GM18511 (cell line): ENCODE results near the gene TRAF5.
A peak's percentile ranks its signal among the peaks of the same experiment; 100 is the strongest.
"Not testable (repeated sequence)": the region's sequence is repeated elsewhere in the genome, so short reads cannot be mapped to it uniquely, and the experiment has no call there.

Experiments
- ATAC-seq: cut with Tn5 transposase; IDR thresholded peaks from one replicate; pipeline ENCODE4 v1.9.1; 2021; ENCODE audit warnings: mild to moderate bottlenecking, moderate library complexity; ENCODE audit not compliant: unreplicated experiment

TRAF5 gene

DNA sequence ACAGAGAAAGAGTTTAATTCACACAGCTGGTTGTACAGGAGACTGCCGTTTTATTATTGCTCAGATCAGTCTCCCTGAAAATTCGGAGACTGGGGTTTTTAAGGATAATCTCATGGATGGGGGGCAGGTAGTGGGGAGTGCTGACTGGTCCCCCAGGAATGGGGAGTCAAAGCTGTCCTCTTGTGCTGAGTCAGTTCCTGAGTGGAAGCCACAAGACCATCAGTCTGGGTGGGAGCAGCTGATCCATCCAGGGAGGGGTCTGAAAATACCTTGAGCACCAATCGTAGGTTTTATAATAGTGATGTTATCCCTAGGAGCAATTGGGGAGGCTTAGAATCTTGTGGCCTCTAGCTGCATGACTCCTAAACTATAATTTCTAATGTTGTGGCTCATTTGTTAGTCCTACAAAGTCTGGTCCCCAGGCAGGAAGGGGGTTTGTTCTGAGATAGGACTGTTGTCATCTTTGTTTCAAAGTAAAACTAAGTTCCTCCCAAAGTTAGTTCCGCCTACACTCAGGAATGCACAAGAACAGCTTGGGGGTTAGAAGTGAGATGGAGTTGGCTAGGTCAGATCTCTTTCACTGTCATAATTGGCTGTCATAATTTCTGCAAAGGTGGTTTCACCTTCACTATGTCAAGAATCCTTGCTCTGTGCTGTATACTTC, 50.3 kb downstream of the TRAF5 start:
- no peak for ATAC-seq

DNA sequence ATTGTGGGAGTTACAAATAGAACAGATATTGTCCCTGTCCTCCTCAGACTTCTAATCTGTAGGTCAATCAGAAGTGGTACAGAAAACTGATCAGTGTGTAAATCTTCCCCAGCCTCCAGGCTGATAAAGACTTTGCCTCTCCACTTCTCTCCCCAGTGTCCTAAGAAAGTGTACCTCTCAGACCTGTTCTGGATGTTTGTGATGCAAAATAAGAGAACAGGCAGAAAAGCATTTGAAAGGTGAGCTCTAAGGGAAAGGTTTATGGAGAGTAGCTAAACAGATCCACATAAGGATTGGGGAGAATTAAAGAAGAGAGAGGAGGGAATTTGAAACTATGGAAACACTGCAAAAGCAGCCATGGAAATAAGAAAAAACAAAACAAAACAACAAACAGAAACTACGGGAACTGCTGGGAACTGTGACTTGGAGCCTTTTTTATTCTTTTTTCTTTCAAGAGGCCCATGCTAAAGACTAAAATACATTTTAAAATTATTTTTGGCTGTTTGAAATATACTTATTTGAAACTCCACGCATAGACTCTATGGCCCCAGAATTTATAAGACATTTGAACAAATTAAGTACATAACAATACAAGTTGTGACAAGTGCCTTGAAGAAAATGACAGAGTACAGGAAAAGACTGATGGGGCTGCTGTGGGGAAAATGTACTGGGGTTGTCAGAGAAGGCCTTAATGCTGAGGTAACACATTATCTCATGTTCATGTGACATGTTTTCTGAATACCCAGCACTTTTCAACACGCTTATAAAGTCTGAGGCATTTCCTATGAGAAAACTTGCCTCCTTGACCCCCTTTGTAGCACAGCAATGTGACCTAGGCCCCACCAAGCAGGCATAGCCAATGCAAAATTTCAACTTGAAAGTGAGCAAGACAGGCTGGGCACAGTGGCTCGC, 51.2 kb downstream of the TRAF5 start:
- ATAC-seq, result no peak

DNA sequence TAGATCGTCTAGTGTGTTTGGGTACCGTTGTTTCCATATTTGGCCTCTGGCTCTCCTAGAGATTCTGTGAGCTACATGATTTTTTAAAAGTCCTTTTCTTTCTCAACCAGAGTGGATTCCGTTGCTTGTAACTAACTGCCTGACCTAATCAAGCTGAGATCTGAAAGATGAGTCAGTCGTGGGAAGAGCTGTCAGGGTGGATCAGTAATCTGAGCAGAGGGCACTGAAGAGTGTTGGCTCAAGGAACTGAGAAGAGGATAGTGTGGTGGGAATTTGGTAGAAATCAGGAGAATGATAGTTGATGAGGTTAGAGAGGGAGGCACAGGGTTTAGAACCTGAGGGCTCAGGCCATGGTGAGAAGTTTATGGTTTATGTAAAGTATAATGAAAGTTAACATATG, 52.2 kb downstream of the TRAF5 start:
- no peak for ATAC-seq

DNA sequence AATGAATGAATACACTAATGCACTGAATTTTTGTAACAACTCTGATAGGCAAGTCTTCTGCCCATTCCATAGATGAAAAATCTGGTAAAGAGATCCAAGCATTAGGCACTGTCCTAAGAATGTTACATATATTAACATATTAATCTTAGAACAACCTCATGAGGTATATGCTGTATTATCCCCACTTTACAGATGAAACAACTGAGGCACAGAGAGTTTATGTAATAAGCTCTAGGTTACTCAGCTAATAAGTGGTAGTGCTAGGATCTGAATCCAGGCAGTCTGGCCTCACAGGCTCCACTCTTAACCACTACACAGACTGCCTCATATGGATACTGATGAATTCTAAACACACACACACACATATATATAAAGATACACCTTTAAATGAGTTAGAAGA, 52.8 kb downstream of the TRAF5 start:
- ATAC-seq, result no peak

DNA sequence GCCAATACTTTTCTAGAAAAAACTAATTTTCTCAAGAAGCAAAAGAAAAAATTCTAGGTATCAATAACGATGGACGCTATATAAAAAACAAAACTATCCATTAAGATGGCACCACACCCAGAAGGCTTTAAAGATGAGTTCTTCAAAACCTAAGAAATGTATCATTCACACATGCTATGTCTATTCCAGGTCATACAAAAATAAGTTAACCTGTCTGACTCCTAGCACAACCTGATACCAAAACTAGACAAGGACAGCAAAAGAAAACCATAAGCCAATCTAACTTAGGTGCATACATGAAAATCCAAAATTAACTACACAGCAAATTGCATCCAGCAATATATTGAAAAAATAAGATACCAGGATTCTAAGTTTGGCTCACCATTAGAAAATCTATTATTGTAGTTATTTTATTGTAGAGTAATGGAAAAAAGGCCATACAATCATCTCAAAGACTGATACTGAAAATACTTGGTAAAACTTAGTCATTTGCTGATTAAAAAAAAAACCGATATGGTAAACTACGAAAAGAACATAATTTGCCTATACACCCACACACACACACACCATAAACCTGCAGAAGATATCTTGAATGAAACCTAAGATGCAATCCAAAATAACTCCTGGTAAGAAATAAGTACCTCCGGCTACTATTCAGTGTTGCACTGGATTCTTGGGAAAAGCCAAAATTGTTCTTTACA, 55.0 kb downstream of the TRAF5 start:
- ATAC-seq, result no peak

DNA sequence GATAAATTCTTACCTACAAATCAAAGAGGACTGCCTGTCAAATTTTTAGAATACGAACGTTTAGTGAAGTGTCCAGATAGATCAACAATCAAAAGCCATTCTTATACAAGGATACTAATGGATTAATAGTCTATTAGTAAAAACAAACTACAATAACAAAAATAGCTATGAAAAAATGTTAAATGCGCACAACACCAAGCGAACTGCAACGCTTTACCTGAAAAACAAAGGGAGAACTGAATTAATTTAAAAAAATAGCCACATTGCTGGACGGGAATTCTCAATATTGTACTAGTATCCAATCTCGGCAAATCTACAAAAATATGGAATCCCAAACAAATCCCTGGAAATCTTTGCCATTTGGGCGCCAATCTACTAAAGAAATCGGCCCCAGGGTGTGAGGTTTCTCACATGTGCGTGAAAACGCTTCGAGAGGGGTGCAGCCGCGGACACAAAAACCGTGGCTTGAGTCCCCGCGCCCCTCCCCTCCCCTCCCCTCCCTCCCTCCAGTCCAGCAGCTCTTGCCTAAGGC, 55.6 kb downstream of the TRAF5 start:
- no peak for ATAC-seq

DNA sequence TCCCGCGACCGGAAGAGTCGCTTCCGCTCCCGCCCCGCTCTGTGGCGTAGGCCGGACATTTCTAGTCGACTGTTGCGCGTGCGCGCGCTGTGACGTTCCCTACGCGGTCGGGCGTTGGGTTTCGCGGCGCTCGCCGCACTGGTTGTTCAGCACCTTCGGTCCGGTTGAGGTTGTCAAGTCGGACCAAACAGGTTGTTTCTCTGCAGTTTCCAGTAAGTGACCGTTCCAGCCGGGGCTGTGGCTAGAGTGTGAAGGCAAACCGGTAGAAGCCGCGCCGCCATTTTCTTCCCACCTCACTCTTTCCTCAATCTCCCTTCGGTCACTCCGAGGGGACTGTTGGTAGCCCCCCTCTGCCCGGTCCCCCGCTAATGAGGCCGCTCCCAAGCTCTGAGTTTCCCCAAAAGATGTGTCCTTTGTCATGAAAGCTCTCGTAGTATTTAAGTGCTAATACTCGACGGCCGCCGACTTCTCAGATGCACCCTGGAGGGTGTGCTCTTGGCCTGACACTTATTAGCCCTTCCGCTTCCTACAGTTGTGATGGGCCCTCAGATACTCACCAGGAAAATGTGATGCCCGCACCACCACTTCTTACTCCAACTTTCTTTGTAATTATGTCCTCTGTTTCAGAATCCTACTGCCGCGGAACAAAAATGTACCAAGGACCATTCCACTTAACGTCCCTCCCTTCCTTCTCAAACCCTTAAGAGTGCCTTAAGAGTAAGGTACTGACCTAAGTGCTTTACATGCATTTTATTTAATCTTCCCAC, 56.3 kb downstream of the TRAF5 start:
- peak; percentile 97 for ATAC-seq

DNA sequence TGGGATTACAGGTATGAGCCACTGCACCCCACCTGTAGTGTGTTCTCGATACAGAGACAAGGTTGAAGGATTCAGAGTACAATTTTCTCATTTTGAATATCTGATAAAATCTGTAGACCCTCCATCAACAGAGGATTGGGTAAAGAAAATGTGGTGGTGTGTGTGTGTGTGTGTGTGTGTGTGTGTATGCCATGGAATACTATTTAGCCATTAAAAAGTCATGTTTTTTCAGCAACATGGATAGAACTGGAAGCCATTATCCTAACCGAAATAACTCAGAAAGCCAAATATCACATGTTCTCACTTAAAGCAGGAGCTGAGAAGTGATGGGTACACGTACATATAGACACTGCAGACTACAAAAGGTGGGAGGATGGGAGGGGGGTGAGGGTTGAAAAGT, 57.9 kb downstream of the TRAF5 start:
- ATAC-seq, result no peak

DNA sequence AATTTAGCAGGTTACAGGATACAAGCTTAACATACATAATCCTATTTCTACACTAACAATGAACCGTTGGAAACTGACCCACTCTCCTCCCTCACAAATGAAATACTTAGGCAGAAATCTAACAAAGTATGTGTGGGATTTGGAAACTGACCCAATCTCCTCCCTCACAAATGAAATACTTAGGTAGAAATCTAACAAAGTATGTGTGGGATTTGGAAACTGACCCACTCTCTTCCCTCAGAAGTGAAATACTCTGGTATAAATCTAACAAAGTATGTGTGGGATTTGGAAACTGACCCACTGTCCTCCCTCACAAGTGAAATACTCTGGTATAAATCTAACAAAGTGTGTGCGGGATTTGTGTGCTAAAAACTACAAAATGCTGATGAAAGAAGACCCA, 60.3 kb downstream of the TRAF5 start:
- no peak for ATAC-seq

DNA sequence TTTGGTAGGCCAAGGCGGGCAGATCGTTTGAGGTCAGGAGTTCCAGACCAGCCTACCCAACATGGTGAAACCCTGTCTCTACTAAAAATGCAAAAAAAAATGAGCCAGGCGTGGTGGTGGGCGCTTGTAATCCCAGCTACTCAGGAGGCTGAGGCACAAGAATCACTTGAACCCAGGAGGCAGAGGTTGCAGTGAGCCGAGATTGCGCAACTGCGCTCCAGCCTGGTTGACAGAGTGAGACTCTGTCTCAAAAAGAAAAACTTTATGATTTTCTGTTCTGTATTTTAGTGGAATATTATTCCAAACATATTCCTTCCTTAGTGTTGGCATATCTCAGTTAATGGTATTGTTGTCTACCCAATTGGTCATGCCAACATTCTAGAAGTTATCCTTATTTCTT, 64.2 kb downstream of the TRAF5 start:
- not testable (repeated sequence) for ATAC-seq

DNA sequence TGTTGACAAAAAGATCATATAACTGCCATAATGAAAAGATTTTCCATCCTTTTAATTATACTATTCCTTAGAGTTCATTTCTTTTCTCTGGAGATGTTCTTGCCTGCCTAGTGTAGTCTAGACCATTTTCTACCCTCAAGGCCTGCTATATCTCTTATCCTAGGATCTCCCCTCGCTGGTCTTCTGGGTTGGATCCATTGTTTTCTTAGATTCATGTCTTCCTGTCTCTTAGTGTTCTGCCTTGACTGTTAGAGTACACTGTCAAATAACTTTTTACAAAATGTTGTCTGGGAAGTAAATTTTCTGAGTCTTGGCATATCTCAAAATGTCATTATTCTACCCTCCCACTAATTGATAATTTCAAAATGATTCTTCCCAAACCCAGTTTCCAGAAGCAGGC, 66.6 kb downstream of the TRAF5 start:
- no peak for ATAC-seq

DNA sequence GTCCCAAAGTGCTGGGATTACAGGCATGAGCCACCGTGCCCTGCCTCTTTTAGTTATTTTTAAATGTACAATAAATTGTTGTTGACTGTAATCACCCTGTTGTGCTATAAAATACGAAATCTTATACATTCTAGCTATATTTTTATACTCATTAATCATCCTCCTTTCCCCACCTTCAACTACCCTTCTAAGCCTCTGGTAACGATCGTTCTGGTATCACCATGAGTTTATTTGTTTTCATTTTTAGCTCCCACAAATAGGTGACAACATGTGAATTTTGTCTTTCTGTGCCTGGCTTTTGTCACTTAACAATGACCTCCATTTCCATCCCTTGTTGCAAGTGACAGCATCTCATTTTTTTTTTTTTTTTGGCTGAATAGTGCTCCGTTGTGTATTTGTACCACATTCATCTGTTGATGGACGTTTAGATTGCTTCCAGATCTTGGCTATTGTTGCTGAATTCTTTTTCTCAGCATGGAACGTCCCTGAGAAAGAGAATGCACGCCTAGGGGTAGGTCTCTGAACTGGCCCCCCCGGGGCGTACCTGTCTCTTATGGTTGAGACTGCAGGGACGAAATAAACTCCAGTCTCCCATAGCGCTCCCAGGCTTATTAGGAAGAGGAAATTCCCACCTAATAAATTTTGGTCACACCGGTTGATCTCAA, 71.8 kb downstream of the TRAF5 start:
- not testable (repeated sequence) for ATAC-seq

DNA sequence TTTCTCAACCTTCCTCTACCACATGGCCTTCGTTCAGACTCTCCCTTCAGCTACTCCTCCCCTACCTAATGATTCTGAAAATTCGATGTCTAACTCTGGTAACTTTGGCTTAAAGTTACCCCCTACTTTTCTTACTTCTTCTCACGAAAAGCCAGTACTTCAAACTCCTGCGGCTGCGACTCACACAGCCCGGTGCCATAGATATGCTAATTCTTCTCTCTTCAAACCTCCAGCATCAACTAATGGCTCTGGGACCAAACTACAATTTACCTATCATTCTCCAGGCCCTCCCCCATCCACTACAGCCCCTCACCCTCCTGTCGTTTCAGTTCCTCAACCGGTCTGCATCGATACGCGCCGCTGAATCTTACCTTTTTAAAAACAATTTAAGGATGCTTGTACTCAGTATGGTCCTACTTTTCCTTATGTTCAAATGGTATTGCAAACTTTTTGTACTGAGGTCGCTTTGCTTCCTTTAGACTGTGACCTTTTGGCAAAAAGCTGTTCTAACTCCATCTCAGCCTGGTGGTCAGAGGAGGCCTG, 73.3 kb downstream of the TRAF5 start:
- not testable (repeated sequence) for ATAC-seq

DNA sequence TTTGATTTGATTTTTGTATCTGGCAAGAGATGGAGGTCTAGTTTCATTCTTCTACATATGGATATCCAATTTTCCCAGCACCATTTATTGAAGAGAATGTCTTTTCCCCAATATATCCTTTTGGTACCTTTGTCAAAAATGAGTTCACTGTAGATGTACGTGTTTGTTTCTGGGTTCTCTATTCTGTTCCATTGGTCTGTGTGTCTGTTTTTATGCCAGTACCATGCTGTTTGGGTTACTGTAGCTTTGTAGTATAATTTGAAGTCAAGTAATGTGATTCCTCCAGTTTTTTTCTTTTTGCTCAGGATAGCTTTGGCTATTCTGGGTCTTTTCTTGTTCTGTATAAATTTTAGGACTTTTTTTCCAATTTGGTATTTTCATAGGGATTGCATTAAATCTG, 75.1 kb downstream of the TRAF5 start:
- not testable (repeated sequence) for ATAC-seq

DNA sequence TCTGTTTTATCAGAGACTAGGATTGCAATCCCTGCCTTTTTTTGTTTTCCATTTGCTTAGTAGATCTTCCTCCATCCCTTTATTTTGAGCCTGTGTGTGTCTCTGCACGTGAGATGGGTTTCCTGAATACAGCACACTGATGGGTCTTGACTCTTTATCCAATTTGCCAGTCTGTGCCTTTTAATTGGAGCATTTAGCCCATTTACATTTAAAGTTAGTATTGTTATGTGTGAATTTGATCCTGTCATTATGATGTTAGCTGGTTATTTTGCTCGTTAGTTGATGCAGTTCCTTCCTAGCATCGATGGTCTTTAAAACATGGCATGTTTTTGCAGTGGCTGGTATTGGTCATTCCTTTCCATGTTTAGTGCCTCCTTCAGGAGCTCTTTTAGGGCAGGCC, 79.5 kb downstream of the TRAF5 start:
- not testable (repeated sequence) for ATAC-seq

DNA sequence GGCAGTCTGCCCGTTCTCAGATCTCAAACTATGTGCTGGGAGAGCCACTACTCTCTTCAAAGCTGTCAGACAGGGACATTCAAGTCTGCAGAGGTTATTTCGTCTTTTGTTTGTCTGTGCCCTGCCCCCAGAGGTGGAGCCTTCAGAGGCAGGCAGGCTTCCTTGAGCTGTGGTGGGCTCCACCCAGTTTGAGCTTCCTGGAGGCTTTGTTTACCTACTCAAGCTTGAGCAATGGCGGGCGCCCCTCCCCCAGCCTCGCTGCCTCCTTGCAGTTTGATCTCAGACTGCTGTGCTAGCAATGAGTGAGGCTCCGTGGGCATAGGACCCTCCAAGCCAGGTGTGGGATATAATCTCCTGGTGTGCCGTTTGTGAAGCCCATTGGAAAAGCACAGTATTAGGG, 81.1 kb downstream of the TRAF5 start:
- not testable (repeated sequence) for ATAC-seq

DNA sequence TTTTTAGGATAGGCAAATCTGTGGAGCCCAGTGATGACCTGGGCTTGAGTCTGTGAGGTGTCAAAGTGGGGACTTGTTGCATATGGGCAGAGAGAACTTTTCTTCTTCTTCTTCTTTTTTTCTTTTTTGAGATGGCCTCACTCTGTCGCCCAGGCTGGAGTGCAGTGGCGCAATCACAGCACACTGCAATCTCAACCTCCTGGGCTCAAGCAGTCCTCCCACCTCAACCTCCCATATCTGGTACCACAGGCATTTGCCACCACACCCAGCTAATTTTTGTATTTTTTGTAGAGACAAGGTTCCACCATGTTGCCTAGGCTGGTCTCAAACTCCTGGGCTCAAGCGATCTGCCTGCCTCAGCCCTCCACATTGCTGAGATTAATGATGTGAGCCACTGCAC, 85.0 kb downstream of the TRAF5 start:
- no peak for ATAC-seq

DNA sequence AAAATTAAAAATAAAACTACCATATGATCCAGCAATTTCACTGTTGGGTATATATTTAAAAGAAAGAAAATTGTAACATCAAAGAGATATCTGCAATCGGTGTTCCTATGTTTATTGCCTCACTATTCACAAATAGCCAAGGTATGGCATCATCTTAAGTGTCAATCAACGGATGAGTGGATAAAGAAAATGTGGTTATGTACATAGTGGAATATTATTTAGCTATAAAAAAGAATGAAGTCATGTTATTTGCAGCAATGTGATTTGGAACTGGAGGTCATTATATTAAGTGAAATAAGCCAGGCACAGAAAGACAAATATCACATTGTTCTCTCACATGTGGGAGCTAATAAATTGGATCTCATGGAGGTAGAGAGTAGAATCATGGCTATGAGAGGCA, 89.1 kb downstream of the TRAF5 start:
- no peak for ATAC-seq

DNA sequence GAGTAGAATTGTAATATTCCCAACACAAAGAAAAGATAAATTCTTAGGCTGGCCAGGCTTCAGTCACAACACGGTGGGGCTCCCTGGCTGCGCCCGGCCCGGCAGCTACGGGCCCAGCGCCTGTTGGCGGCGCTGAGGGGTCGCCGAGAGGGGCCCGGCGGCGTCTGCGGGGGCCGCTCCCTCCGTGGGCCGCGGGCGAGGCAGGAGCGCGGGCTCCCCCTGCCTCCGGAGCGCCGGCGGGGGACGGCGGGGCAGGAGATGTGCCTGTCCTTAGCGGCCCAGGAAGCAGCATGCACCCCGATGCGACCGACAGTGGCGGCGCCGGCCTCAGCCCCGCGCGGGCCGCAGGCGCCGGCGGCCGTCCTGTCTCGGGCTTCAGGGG, 89.6 kb downstream of the TRAF5 start:
- ATAC-seq, result peak; percentile 76
